Breast epithelium (tissue), 4 donors: ENCODE measurements around the gene SKP1. TPM values are rescaled to one million over a fixed set of nuclear protein-coding genes. Genes with fewer than 3 reads are reported as not detected.

Source experiments
- DNase-seq, 2 donors: peaks; one replicate each; pipeline ENCODE4 v3.0.0-alpha.2; 2019; ENCODE audit warnings: low spot score in 2 of 2
- H3K27ac ChIP-seq, 2 donors: fragments of 200-600 bp; sonication (generic) in 1 of 2; one replicate each; pipeline ENCODE4 v1.5.1; 2016 to 2019; ENCODE audit warnings: mild to moderate bottlenecking in 1 of 2
- H3K27me3 ChIP-seq, 2 donors: fragments of 200-600 bp; sonication (generic) in 1 of 2; one replicate each; pipeline versions ENCODE4 v1.5.1 to v1.6.0; 2017 to 2019; ENCODE audit warnings: control low read depth in 1 of 2, mild to moderate bottlenecking in 1 of 2
- H3K36me3 ChIP-seq: fragments of 200-600 bp; one replicate; pipeline ENCODE4 v1.5.1; 2019
- H3K4me1 ChIP-seq, 2 donors: fragments of 200-600 bp; sonication (generic); one replicate each; pipeline ENCODE4 v1.5.1; 2016 to 2019; ENCODE audit warnings: control low read depth in 1 of 2
- H3K4me3 ChIP-seq, 3 donors: fragments of 200-600 bp; sonication (generic); 1 replicate in 2 of 3; 2 replicates in 1 of 3; pipeline ENCODE4 v1.5.1; 2016 to 2019; ENCODE audit warnings: mild to moderate bottlenecking in 3 of 3, moderate library complexity in 2 of 3
- H3K9me3 ChIP-seq, 2 donors: fragments of 200-600 bp; sonication (generic) in 1 of 2; one replicate each; pipeline ENCODE4 v1.5.1; 2016 to 2019; ENCODE audit warnings: control low read depth in 1 of 2
- CTCF ChIP-seq, 3 donors: fragments of 450-650 bp; IDR thresholded peaks; one replicate each; pipeline ENCODE4 v1.5.1; 2016 to 2017; ENCODE audit warnings: antibody characterized with exemption in 3 of 3, mild to moderate bottlenecking in 3 of 3, moderate library complexity in 3 of 3
- POLR2A ChIP-seq: fragments of 450-650 bp; IDR thresholded peaks from one replicate; pipeline ENCODE4 v1.6.1; 2016; ENCODE audit warnings: antibody characterized with exemption, mild to moderate bottlenecking, moderate library complexity
- POLR2AphosphoS5 ChIP-seq, 3 donors: sonication (generic); formaldehyde crosslinking; IDR thresholded peaks; one replicate each; pipeline ENCODE4 v1.6.1; 2017; ENCODE audit warnings: antibody characterized with exemption in 3 of 3
- intact Hi-C: fragments of 100-400 bp; cut with DNase I; formaldehyde crosslinking; loops from one replicate; pipeline ENCODE4 v1.15.1; 2023; ENCODE audit warnings: low total_unique reads
- total RNA-seq, 3 donors: library from RNA; depleted of rRNA; stranded (reverse); fragments of >200 nt; gene quantifications; one replicate each; pipeline ENCODE4 v1.1.0, GENCODE V29; 2016

SKP1 gene
- total RNA-seq, 3 donors from 2014 or later, result 158 to 291 (median 259) TPM

GRCh38 chr5:134149571-134150303 lies 27.0 kb downstream of the SKP1 start:
- intact Hi-C loops, result no loop called here
- Histone ChIP-seq H3K36me3 (no peaks in the 10 kb centered on the region), H3K9me3 (no peaks in the 10 kb centered on the region), H3K27ac (peak overlapping the region; percentile 85 to 90), H3K4me1 (peaks cover 4 to 12% of the 10 kb centered on the region in 2 donors), H3K4me3 (no peak overlapping the region), H3K27me3 (no peaks in the 10 kb centered on the region)
- TF ChIP-seq CTCF (IDR thresholded peaks at IDR 0.05) (no peak), POLR2A (no peak), POLR2AphosphoS5 (IDR thresholded peaks at IDR 0.05) (no peak)
- peak in 1 of 2 donors; percentile 49 for DNase-seq

GRCh38 chr5:134148986-134149539 lies 27.7 kb downstream of the SKP1 start:
- intact Hi-C loops, result no loop called here
- Histone ChIP-seq H3K4me1 (peaks cover 4 to 12% of the 10 kb centered on the region in 2 donors), H3K4me3 (no peak overlapping the region), H3K27me3 (no peaks in the 10 kb centered on the region), H3K36me3 (no peaks in the 10 kb centered on the region), H3K9me3 (no peaks in the 10 kb centered on the region), H3K27ac (peak overlapping the region; percentile 46 to 90)
- TF ChIP-seq POLR2AphosphoS5 (IDR thresholded peaks at IDR 0.05) (no peak), POLR2A (no peak), CTCF (IDR thresholded peaks at IDR 0.05) (no peak)
- DNase-seq, result no peak

GRCh38 chr5:134148316-134148715 lies 28.4 kb downstream of the SKP1 start:
- Histone ChIP-seq H3K27ac (peak overlapping the region; percentile 60 to 71), H3K4me3 (no peak overlapping the region), H3K36me3 (no peaks in the 10 kb centered on the region), H3K27me3 (no peaks in the 10 kb centered on the region), H3K4me1 (peaks cover 4 to 12% of the 10 kb centered on the region in 2 donors), H3K9me3 (no peaks in the 10 kb centered on the region)
- intact Hi-C loops, result no loop called here
- TF ChIP-seq CTCF (IDR thresholded peaks at IDR 0.05), result no peak
- peak in 1 of 2 donors; percentile 14 for DNase-seq

GRCh38 chr5:134146651-134147518 lies 29.9 kb downstream of the SKP1 start:
- H3K4me3 ChIP-seq, result no peak overlapping the region
- H3K36me3 ChIP-seq, result no peaks in the 10 kb centered on the region
- H3K27ac ChIP-seq, result peak overlapping the region; percentile 33 to 71
- H3K9me3 ChIP-seq, result no peaks in the 10 kb centered on the region
- H3K27me3 ChIP-seq, result no peaks in the 10 kb centered on the region
- no peak for TF ChIP-seq POLR2AphosphoS5 (IDR thresholded peaks at IDR 0.05)
- TF ChIP-seq CTCF (IDR thresholded peaks at IDR 0.05), result no peak
- intact Hi-C loops, result no loop called here
- peaks cover 4 to 12% of the 10 kb centered on the region in 2 donors for H3K4me1 ChIP-seq
- peak in 1 of 2 donors; percentile 17 for DNase-seq
